Ovary (tissue), 3 donors: ENCODE measurements around the gene KIF4A.

Source experiments
- CTCF ChIP-seq, 3 donors: fragments of 450-650 bp in 2 of 3; fragments of 200-600 bp in 1 of 3; IDR thresholded peaks; one replicate each; pipeline versions ENCODE4 v1.5.1 to v1.8.0; 2016 to 2022; ENCODE audit warnings: antibody characterized with exemption in 3 of 3, mild to moderate bottlenecking in 1 of 3
- EP300 ChIP-seq: sonication (generic); formaldehyde crosslinking; IDR thresholded peaks from one replicate; pipeline ENCODE4 v1.6.1; 2017; ENCODE audit warnings: antibody characterized with exemption
- POLR2A ChIP-seq: fragments of 450-650 bp; IDR thresholded peaks from one replicate; pipeline ENCODE4 v1.6.1; 2017; ENCODE audit warnings: antibody characterized with exemption, mild to moderate bottlenecking, moderate library complexity
- donor health status: DM: no; HTN: no; CAD: no.

GRCh38 chrX:70353514-70353913 is 63.6 kb downstream of the KIF4A start:
- no peak for TF ChIP-seq CTCF (IDR thresholded peaks at IDR 0.05)
- no peak for TF ChIP-seq EP300
- no peak for TF ChIP-seq POLR2A
